H1 (cell line): ENCODE data around the gene TOM1L2. TPM values are rescaled to one million over a fixed set of nuclear protein-coding genes. Genes with fewer than 3 reads are reported as not detected.

ENCODE experiments used
- ASH2L ChIP-seq: fragments of 200-600, 300-600 bp; sonication (generic); IDR thresholded peaks from one replicate; pipeline ENCODE4 v1.7.1; 2017; ENCODE audit warnings: low read length
- EP300 ChIP-seq, 2 experiments: IDR thresholded peaks; 1 replicate in 1 of 2; 2 replicates in 1 of 2; pipeline ENCODE4 v1.6.1; 2011 to 2012; ENCODE audit warnings: low read depth in 2 of 2, low read length in 2 of 2, mild to moderate bottlenecking in 2 of 2, borderline replicate concordance in 1 of 2, inconsistent platforms in 1 of 2, moderate library complexity in 1 of 2
- FOSL1 ChIP-seq: IDR thresholded peaks from 2 replicates; pipeline ENCODE4 v1.6.1; 2011; ENCODE audit warnings: mild to moderate bottlenecking, low read depth, low read length, moderate library complexity; ENCODE audit not compliant: insufficient read depth
- KDM4A ChIP-seq: IDR thresholded peaks from one replicate; pipeline ENCODE4 v1.7.1; 2012; ENCODE audit warnings: low read depth, mild to moderate bottlenecking, moderate library complexity, low read length, inconsistent platforms; ENCODE audit not compliant: severe bottlenecking
- POLR2AphosphoS5 ChIP-seq: IDR thresholded peaks from 2 replicates; pipeline ENCODE4 v1.6.1; 2011; ENCODE audit warnings: low read depth, low read length
- RNF2 ChIP-seq: fragments of 200-900, 300-1000 bp; sonication (generic); IDR thresholded peaks from 2 replicates; pipeline ENCODE4 v1.7.1; 2016; ENCODE audit warnings: borderline replicate concordance, low read depth, mild to moderate bottlenecking, antibody characterized with exemption, low read length; ENCODE audit not compliant: poor library complexity, severe bottlenecking; ENCODE audit errors: missing control alignments
- SP1 ChIP-seq: IDR thresholded peaks from 2 replicates; pipeline ENCODE4 v1.6.1; 2011; ENCODE audit warnings: low read depth, low read length
- polyA plus RNA-seq, 7 experiments: library from polyadenylated mRNA; depleted of rRNA in 3 of 7; stranded (reverse) in 5 of 7; unstranded in 2 of 7; fragments of >200 nt in 5 of 7; fragments of 200-250 nt in 2 of 7; gene quantifications; 1 replicate in 5 of 7; 2 replicates in 1 of 7; 4 replicates in 1 of 7; pipeline versions ENCODE4 v1.2.1 to v1.2.3, GENCODE V29; 2011 to 2013; ENCODE audit warnings: missing spikeins in 2 of 7, mixed read lengths in 2 of 7
- total RNA-seq: library from RNA; stranded (reverse); fragmentation: NEBNext Ultra II Directional; extraction: Animal tissue kit (Norgen Biotek cat#: 25700); gene quantifications from 2 replicates; pipeline ENCODE4 v1.2.1, GENCODE V29; 2021
- TF ChIP-seq, protein P1 (sequence below): fragments of 300-600 bp; sonication (generic); IDR thresholded peaks from 2 replicates; pipeline ENCODE4 v1.7.1; 2012; ENCODE audit warnings: low read length, moderate library complexity, mild to moderate bottlenecking, inconsistent platforms; ENCODE audit not compliant: insufficient replicate concordance

The TOM1L2 gene
- total and polyA plus RNA-seq, 2 of the 8 experiments (the other 6 are each of a cell fraction or from before 2014, with no cell fraction given): 2.0 to 3.4 TPM

DNA sequence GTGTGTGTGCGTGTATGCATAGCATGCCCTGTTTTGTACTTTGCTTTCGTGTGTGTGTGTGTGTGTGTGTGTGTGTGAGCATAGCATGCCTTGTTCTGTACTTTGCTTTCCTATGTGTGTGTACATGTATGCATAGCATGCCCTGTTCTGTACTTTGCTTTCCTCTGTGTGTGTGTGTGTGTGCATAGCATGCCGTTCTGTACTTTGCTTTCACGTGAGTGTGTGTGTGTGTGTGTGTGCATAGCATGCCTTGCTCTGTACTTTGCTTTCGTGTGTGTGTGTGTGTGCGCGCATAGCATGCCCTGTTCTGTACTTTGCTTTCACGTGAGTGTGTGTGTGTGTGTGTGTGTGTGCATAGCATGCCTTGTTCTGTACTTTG, 27.8 kb upstream of the TOM1L2 start (continued):
- TF ChIP-seq, protein P1, sequence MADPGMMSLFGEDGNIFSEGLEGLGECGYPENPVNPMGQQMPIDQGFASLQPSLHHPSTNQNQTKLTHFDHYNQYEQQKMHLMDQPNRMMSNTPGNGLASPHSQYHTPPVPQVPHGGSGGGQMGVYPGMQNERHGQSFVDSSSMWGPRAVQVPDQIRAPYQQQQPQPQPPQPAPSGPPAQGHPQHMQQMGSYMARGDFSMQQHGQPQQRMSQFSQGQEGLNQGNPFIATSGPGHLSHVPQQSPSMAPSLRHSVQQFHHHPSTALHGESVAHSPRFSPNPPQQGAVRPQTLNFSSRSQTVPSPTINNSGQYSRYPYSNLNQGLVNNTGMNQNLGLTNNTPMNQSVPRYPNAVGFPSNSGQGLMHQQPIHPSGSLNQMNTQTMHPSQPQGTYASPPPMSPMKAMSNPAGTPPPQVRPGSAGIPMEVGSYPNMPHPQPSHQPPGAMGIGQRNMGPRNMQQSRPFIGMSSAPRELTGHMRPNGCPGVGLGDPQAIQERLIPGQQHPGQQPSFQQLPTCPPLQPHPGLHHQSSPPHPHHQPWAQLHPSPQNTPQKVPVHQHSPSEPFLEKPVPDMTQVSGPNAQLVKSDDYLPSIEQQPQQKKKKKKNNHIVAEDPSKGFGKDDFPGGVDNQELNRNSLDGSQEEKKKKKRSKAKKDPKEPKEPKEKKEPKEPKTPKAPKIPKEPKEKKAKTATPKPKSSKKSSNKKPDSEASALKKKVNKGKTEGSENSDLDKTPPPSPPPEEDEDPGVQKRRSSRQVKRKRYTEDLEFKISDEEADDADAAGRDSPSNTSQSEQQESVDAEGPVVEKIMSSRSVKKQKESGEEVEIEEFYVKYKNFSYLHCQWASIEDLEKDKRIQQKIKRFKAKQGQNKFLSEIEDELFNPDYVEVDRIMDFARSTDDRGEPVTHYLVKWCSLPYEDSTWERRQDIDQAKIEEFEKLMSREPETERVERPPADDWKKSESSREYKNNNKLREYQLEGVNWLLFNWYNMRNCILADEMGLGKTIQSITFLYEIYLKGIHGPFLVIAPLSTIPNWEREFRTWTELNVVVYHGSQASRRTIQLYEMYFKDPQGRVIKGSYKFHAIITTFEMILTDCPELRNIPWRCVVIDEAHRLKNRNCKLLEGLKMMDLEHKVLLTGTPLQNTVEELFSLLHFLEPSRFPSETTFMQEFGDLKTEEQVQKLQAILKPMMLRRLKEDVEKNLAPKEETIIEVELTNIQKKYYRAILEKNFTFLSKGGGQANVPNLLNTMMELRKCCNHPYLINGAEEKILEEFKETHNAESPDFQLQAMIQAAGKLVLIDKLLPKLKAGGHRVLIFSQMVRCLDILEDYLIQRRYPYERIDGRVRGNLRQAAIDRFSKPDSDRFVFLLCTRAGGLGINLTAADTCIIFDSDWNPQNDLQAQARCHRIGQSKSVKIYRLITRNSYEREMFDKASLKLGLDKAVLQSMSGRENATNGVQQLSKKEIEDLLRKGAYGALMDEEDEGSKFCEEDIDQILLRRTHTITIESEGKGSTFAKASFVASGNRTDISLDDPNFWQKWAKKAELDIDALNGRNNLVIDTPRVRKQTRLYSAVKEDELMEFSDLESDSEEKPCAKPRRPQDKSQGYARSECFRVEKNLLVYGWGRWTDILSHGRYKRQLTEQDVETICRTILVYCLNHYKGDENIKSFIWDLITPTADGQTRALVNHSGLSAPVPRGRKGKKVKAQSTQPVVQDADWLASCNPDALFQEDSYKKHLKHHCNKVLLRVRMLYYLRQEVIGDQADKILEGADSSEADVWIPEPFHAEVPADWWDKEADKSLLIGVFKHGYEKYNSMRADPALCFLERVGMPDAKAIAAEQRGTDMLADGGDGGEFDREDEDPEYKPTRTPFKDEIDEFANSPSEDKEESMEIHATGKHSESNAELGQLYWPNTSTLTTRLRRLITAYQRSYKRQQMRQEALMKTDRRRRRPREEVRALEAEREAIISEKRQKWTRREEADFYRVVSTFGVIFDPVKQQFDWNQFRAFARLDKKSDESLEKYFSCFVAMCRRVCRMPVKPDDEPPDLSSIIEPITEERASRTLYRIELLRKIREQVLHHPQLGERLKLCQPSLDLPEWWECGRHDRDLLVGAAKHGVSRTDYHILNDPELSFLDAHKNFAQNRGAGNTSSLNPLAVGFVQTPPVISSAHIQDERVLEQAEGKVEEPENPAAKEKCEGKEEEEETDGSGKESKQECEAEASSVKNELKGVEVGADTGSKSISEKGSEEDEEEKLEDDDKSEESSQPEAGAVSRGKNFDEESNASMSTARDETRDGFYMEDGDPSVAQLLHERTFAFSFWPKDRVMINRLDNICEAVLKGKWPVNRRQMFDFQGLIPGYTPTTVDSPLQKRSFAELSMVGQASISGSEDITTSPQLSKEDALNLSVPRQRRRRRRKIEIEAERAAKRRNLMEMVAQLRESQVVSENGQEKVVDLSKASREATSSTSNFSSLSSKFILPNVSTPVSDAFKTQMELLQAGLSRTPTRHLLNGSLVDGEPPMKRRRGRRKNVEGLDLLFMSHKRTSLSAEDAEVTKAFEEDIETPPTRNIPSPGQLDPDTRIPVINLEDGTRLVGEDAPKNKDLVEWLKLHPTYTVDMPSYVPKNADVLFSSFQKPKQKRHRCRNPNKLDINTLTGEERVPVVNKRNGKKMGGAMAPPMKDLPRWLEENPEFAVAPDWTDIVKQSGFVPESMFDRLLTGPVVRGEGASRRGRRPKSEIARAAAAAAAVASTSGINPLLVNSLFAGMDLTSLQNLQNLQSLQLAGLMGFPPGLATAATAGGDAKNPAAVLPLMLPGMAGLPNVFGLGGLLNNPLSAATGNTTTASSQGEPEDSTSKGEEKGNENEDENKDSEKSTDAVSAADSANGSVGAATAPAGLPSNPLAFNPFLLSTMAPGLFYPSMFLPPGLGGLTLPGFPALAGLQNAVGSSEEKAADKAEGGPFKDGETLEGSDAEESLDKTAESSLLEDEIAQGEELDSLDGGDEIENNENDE: no peak
- no peak for TF ChIP-seq FOSL1
- no peak for TF ChIP-seq KDM4A
- no peak for TF ChIP-seq SP1
- TF ChIP-seq EP300 (IDR thresholded peaks at IDR 0.05; ENCODE audit: borderline replicate concordance in 1 of 2, low read depth in 2 of 2, low read length in 2 of 2): no peak
- TF ChIP-seq POLR2AphosphoS5: no peak
- no peak for TF ChIP-seq ASH2L
- TF ChIP-seq RNF2: no peak
